Skeletal muscle tissue (tissue), 4 donors: ENCODE data around the gene CMPK2. TPM values are rescaled to one million over a fixed set of nuclear protein-coding genes. Genes with fewer than 3 reads are reported as not detected.

Experiments used
- H3K27ac ChIP-seq: one replicate; pipeline ENCODE4 v1.7.0; 2013; ENCODE audit warnings: mild to moderate bottlenecking, low read depth, low read length, inconsistent platforms
- H3K27me3 ChIP-seq, 3 donors: one replicate each; pipeline ENCODE4 v1.7.0; 2013; ENCODE audit warnings: low read length in 3 of 3; ENCODE audit not compliant: control insufficient read depth in 3 of 3, insufficient read depth in 3 of 3
- H3K36me3 ChIP-seq, 3 donors: one replicate each; pipeline ENCODE4 v1.7.0; 2013; ENCODE audit warnings: low read length in 3 of 3; ENCODE audit not compliant: control insufficient read depth in 3 of 3, insufficient read depth in 3 of 3
- H3K4me1 ChIP-seq, 3 donors: one replicate each; pipeline ENCODE4 v1.7.0; 2013; ENCODE audit warnings: low read length in 3 of 3, mild to moderate bottlenecking in 3 of 3; ENCODE audit not compliant: control insufficient read depth in 3 of 3, insufficient read depth in 3 of 3
- H3K4me3 ChIP-seq, 3 donors: one replicate each; pipeline ENCODE4 v1.7.0; 2013; ENCODE audit warnings: low read length in 3 of 3
- H3K9ac ChIP-seq, 3 donors: one replicate each; pipeline ENCODE4 v1.7.0; 2013; ENCODE audit warnings: low read length in 3 of 3, mild to moderate bottlenecking in 3 of 3, moderate library complexity in 2 of 3, low read depth in 1 of 3
- H3K9me3 ChIP-seq, 3 donors: one replicate each; pipeline ENCODE4 v1.7.0; 2013; ENCODE audit warnings: low read length in 3 of 3; ENCODE audit not compliant: control insufficient read depth in 3 of 3
- total RNA-seq: library from RNA; depleted of rRNA; stranded (reverse); fragments of >200 nt; gene quantifications from one replicate; pipeline ENCODE4 v1.2.3, GENCODE V29; 2014
- donor health status: Osteomylitis.

Gene CMPK2
- total RNA-seq, 1 donor from 2014 or later = 4.2 TPM

DNA sequence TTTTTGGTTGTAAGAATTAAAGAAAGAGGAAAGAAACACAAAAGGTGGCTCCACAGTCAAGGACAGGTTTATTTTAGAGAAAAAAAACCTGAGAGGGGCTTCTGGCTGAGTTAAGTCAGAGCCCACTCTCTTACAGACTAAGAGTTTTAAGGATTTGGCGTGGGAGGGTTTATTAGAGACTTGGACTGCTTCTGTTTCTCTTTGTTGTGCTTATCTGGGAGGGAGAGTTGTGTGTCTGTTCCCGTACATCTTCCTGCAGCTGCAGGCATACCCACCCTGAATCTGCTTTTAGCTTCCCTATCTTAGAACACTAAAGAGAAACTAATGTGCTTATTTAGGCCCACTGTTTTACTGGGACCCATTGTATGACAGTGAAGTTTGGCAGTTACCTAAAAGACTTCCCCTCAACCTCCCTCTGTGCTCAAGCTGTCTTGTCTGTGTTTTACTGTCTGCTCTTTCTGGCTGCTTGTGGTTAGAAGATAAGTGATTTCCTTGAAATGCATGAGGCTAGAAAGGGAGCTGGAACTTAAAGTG lies 14.6 kb upstream of the CMPK2 start:
- Histone ChIP-seq H3K9me3 (no peaks in the 10 kb centered on the region), H3K36me3 (no peaks in the 10 kb centered on the region), H3K27ac (no peak overlapping the region), H3K4me1 (peaks cover 25 to 40% (median 31%) of the 10 kb centered on the region in 3 donors), H3K4me3 (no peak overlapping the region), H3K27me3 (no peaks in the 10 kb centered on the region), H3K9ac (no peak overlapping the region)

GRCh38 chr2:6879011-6879410 lies 13.3 kb upstream of the CMPK2 start:
- no peak overlapping the region for H3K27ac ChIP-seq

GRCh38 chr2:6878549-6878948 lies 12.8 kb upstream of the CMPK2 start:
- H3K9me3 ChIP-seq = no peaks in the 10 kb centered on the region
- no peaks in the 10 kb centered on the region for H3K36me3 ChIP-seq
- H3K4me1 ChIP-seq = peaks cover 20 to 30% (median 22%) of the 10 kb centered on the region in 3 donors
- H3K4me3 ChIP-seq = no peak overlapping the region
- no peaks in the 10 kb centered on the region for H3K27me3 ChIP-seq
- no peak overlapping the region for H3K27ac ChIP-seq
- H3K9ac ChIP-seq = no peak overlapping the region

More at GRCh38 chr2:6879011-6879410, 13.3 kb upstream of the CMPK2 start:
- Histone ChIP-seq H3K4me3 (no peak overlapping the region), H3K4me1 (peaks cover 25 to 35% (median 25%) of the 10 kb centered on the region in 3 donors), H3K36me3 (no peaks in the 10 kb centered on the region), H3K27me3 (no peaks in the 10 kb centered on the region), H3K9ac (no peak overlapping the region), H3K9me3 (no peaks in the 10 kb centered on the region)

DNA sequence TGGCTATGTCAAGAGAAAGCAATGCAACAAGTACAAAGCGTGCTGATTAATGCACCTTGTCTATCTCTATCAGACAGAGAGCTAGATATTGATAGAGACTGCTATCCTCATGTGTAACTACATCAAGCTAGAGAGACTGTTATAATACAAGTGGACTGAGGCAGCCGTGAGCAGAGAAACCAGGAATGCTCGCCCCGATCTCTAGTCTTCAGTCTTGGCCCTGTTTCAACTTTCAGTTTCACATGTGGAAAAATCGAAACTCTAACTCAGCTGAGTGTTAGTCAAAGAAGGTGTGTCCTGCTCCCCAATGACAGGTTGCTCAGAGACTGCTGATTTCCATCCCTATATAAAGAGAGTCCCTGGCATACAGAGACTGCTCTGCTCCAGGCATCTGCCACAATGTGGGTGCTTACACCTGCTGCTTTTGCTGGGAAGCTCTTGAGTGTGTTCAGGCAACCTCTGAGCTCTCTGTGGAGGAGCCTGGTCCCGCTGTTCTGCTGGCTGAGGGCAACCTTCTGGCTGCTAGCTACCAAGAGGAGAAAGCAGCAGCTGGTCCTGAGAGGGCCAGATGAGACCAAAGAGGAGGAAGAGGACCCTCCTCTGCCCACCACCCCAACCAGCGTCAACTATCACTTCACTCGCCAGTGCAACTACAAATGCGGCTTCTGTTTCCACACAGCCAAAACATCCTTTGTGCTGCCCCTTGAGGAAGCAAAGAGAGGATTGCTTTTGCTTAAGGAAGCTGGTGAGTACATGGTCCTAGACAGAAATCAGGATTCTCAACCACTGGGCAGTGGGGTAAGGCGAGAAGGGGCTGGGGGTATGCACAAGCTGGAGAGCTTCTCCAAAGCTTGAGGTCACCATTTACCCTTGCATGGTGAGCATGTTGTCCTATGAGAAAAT lies 11.9 kb upstream of the CMPK2 start, which contains the start of gene RSAD2:
TSS of gene RSAD2 (plus strand) at position 376 of the 903 bp plus-strand sequence. CDS start at position 400, 24 bp downstream.
- Histone ChIP-seq H3K27me3 (no peaks in the 10 kb centered on the region), H3K9me3 (no peaks in the 10 kb centered on the region), H3K27ac (peak within 1 kb of the TSS; percentile 57), H3K36me3 (no peaks in the 10 kb centered on the region), H3K4me3 (peak within 1 kb of the TSS; percentile 71 to 89 (median 73)), H3K9ac (peak within 1 kb of the TSS; percentile 60 to 72 (median 69)), H3K4me1 (peaks cover 11 to 21% (median 16%) of the 10 kb centered on the region in 3 donors)

DNA sequence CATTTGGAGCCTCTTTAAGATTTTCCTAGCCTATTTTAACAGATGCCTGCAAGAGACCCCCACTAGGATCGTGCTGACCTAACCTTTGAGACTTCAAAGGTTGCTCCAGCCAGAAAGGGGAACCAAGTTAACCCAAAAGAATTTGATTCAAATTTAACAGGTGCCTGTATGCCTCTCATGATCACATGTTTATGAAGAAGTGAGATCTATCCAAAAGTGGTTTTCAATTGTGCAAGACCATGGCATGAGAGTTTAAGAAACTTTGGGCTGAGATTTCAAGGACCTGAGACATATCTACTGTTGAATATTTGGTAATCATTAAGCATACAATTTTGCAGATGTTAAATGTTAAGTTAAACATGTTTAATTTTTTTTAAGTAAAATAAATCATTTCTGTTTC lies 10.6 kb upstream of the CMPK2 start:
- Histone ChIP-seq H3K36me3 (no peaks in the 10 kb centered on the region), H3K27me3 (no peaks in the 10 kb centered on the region), H3K4me3 (no peak overlapping the region), H3K27ac (no peak overlapping the region), H3K9me3 (no peaks in the 10 kb centered on the region), H3K9ac (no peak overlapping the region), H3K4me1 (peaks cover 7 to 14% (median 14%) of the 10 kb centered on the region in 3 donors)

GRCh38 chr2:6874032-6874431 lies 8.3 kb upstream of the CMPK2 start:
- no peak overlapping the region for H3K4me3 ChIP-seq
- H3K36me3 ChIP-seq = no peaks in the 10 kb centered on the region
- H3K4me1 ChIP-seq = peaks cover 7 to 14% (median 10%) of the 10 kb centered on the region in 3 donors
- H3K9me3 ChIP-seq = no peaks in the 10 kb centered on the region
- H3K9ac ChIP-seq = no peak overlapping the region
- no peaks in the 10 kb centered on the region for H3K27me3 ChIP-seq
- H3K27ac ChIP-seq = no peak overlapping the region

GRCh38 chr2:6872394-6872793 lies 6.7 kb upstream of the CMPK2 start:
- Histone ChIP-seq H3K27ac (no peak overlapping the region), H3K4me1 (peaks cover 0 to 5% (median under 1%) of the 10 kb centered on the region in 3 donors), H3K36me3 (no peaks in the 10 kb centered on the region), H3K9ac (no peak overlapping the region), H3K4me3 (no peak overlapping the region), H3K27me3 (no peaks in the 10 kb centered on the region), H3K9me3 (no peaks in the 10 kb centered on the region)

DNA sequence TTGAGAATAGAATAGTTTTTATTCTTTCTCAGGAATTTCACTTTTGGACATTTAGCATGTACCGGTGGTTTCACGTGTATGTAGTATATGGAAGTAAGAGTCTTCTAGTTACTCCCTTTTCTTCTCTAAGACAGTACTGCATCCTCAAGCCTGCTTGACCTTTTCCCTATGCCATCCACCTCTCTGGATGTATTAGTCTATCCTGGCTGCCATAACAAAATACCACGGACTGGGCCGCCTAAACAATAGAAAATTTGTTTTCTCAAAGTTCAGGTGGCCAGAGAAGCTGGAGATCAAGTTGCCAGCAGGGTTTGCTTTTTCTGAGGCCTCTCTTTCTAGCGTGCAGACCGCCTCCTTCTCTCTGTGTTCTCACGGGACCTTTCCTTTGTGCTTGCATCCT lies 1.3 kb upstream of the CMPK2 start:
- Histone ChIP-seq H3K4me3 (no peak overlapping the region), H3K27ac (no peak overlapping the region), H3K27me3 (no peaks in the 10 kb centered on the region), H3K4me1 (peaks cover 9 to 13% (median 10%) of the 10 kb centered on the region in 3 donors), H3K36me3 (peaks cover 0 to 2% (median 0%) of the 10 kb centered on the region in 3 donors), H3K9me3 (no peaks in the 10 kb centered on the region), H3K9ac (no peak overlapping the region)

GRCh38 chr2:6866275-6866671 lies 566 bp upstream of the CMPK2 start:
- Histone ChIP-seq H3K27ac (peak overlapping the region; percentile 37), H3K36me3 (peaks cover 0 to 4% (median under 1%) of the 10 kb centered on the region in 3 donors), H3K9me3 (no peaks in the 10 kb centered on the region), H3K27me3 (no peaks in the 10 kb centered on the region), H3K4me1 (peaks cover 9 to 13% (median 10%) of the 10 kb centered on the region in 3 donors), H3K9ac (peak overlapping the region; percentile 76 to 82 (median 78)), H3K4me3 (peak overlapping the region; percentile 84 to 91 (median 87))

DNA sequence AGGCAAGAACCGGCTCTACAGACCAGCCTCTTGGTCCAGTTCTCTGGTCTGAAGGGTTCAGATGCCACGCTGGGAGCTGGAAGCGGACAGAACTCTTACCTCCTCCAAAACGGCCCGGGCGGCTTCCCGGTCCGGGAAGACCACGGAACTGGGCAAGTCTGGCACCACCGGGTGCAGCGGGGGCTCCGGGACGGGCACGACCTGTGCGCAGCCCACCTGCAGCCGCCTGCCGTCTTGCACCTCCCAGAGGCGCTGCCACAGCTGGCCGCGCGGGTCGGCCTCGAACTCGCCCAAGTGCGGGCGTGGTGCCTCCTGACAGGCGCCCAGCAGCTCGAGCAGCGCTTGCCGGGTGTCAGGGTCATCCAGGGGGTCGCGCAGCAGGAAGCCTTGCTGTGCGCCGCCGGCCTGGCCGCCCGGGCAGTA lies 773 bp downstream of the CMPK2 start:
- Histone ChIP-seq H3K36me3 (peaks cover 6 to 7% (median 6%) of the 10 kb centered on the region in 3 donors), H3K27ac (no peak overlapping the region), H3K9me3 (no peaks in the 10 kb centered on the region)

More for the DNA sequence above, 773 bp downstream of the CMPK2 start:
- Histone ChIP-seq H3K4me3 (peak overlapping the region; percentile 48 to 87 (median 84)), H3K27me3 (no peaks in the 10 kb centered on the region), H3K4me1 (peaks cover 9 to 13% (median 10%) of the 10 kb centered on the region in 3 donors), H3K9ac (peak overlapping the region in 2 of 3 donors; percentile 78 to 82)
